HK-2 (cell line): ENCODE data around the gene PDE7B.
"Not testable (repeated sequence)": the region's sequence is repeated elsewhere in the genome, so short reads cannot be mapped to it uniquely, and the experiment has no call there.

ENCODE experiments used
- DNase-seq: peaks from one replicate; pipeline ENCODE4 v3.0.0-alpha.2; 2018; ENCODE audit not compliant: unreplicated experiment

The PDE7B gene

GRCh38 chr6:136105797-136106196, 254.3 kb downstream of the PDE7B start:
- not testable (repeated sequence) for DNase-seq

GRCh38 chr6:136108361-136108945, 257.0 kb downstream of the PDE7B start:
- no peak for DNase-seq

DNA sequence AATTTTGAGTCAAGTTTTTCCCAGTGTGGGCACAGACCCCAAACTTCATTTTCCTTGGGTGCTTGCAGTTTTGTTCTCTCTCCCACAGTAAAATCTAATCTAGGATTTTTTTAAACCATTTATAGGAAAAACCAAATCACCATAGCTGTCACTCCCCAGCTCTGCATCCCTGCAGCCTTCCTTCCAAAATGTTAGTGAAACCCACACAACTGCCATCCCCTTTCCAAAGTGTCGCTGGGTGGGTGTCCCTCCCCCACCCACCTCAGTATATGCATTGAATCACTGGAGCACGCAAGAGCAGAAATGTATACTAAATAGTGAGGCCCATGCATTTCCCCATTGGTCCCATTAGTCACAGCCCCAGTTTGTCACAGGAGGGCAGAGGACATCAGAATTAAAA, 260.3 kb downstream of the PDE7B start:
- no peak for DNase-seq

DNA sequence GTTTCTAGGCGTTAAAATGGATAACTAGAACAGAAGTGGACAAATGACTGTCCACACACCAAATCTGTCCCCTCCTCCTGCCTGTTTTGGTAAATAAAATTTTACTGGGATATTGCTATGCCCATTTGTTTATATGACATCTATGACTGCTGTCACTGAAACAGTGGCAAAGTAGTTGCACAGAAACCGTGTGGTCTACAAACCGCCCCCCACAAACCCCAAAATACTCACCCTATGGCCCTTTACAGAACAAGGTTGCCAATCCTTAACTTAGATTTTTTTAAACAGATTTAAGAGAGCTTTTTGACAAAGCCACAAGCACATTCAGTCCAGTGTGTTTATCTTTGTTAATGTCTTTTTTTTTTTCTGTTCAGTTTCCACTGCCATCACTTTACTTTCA, 260.8 kb downstream of the PDE7B start:
- DNase-seq = no peak

DNA sequence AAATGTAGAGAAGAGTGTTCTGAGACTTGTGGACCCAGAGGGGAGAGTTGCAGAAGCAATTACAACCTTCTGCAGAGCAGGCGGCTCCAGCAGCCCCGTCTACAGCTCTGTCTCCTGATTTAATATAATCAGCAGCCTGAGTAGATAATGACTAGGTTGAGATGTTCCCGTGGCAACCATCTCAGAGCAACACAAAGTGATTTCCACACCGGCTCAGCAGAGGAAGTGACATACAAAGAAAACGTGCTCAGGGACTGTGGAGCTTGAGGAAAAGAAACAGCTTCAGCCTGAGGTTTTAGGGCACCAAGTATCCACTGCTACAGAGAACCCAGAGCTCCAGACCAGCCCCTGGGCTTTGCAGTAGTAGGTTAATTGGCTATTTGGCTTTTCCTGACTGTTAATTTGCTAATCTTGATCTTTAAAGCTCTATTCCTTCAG, 262.3 kb downstream of the PDE7B start:
- peak; percentile 16 for DNase-seq

GRCh38 chr6:136114661-136115060, 263.2 kb downstream of the PDE7B start:
- DNase-seq = no peak

DNA sequence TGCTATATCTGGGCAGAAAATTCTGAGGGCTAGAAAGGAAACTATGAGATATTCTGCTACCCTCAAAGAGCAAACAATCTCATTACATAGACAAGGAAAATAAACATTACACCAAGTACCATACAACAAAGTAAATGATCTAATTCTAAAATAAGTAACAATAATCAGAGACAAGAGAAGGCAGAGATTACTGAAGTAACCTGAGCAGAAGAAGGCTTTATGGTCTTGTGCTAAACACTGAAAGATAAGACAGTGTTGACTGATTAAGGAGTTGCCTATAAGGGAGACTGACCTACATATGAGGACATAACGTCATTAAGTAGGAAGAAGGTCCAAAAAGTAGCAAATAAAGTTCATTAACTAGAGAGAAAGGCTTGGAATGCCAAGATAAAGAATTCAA, 264.4 kb downstream of the PDE7B start:
- no peak for DNase-seq

GRCh38 chr6:136117081-136117480, 265.6 kb downstream of the PDE7B start:
- DNase-seq = no peak

DNA sequence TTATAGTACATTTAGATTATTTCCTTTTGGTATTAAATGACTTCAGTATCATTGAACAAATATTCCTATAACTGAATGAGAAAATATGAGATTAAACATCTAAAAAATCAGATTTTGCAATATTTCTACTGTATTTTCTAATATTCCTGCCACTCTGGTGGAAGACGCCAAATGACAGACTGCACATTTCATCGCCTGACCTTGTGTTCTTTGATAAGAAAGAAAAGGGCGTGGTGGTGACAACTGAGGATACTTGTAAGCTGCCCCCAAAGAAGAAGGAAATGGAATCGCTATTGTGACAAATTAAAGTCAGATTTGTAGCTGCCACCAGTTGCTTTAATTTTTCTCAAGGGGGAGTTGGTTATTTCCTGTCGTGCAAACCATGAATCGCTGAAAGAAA, 267.3 kb downstream of the PDE7B start:
- DNase-seq = no peak

DNA sequence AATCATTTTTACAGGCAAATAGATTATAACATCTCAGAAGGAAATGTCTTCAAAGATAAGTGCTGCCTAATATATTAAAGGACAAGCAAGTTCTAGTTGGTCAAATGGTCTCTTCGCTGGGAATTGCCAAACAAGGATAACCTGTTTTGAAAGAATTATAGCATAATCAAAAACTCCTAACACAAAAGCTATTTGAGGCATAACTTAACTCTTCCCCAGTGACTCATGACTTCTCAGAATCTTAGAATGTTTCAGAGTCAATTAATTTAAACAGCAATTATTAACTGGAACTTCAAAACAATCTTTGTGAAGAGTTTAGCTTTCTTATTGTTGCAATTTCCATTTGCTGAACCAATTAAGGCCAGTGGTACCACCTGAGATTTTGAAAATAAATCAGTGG, 272.0 kb downstream of the PDE7B start:
- DNase-seq = no peak

GRCh38 chr6:136125585-136125984, 274.1 kb downstream of the PDE7B start:
- no peak for DNase-seq

DNA sequence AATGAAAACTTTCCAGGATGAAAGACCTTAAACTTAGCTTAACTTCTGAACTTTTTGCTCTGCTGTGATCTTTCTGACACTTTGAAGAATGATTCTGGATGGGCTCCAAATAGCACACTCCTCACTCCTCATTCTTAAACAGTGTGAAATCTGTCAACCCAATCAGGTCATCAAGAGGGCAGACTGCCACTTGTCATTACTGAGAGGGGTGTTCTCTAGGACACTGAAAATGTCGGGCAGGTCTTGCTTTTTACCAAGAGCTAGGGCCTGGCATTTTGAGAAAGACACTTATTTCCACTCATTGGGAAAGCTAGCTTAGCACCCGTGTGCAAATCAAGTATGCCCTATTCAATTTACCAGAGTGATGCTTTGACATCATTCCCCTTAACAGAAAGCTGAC, 276.4 kb downstream of the PDE7B start:
- DNase-seq = no peak

DNA sequence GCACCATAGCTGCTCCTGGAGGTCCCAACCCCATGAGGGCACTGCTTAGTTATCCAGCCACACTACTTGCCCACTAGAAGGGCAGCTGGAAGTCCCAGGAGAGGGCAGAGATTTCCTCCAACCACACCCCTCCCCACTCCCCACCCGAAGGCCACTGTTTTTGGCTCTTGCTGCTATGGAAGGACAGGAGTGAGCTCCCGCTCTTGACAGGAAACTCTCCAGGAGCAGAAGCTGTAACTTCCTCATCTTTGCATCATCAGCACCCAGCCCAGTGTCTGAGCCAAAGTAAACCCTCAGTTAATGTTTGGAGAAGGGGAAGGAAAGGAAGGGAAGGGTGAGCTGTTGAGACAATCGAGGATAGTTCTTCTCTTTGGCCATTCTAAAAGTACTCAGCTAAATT, 277.9 kb downstream of the PDE7B start:
- no peak for DNase-seq

- DNase-seq = no peak
Measured at GRCh38 chr6:136134268-136134667, 282.8 kb downstream of the PDE7B start.

- DNase-seq = no peak
Measured at GRCh38 chr6:136134751-136135150, 283.2 kb downstream of the PDE7B start.

DNA sequence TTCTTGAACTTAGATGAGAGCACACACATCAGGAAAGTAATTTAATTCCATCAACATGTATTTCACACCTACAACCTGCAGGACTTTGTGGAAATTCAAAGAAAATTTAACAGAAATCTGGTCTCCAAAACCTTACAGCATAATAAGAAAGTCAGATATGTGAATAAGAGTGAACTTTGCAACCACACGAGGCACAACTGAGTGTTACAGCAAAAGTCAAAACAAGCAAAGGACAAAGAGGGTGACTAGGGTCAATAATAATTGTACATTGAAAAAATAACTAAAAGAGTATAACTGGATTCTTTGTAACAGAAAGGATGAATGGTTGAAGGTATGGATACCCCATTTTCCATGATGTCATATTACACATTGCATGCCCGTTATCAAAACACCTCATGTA, 284.8 kb downstream of the PDE7B start:
- DNase-seq = no peak

DNA sequence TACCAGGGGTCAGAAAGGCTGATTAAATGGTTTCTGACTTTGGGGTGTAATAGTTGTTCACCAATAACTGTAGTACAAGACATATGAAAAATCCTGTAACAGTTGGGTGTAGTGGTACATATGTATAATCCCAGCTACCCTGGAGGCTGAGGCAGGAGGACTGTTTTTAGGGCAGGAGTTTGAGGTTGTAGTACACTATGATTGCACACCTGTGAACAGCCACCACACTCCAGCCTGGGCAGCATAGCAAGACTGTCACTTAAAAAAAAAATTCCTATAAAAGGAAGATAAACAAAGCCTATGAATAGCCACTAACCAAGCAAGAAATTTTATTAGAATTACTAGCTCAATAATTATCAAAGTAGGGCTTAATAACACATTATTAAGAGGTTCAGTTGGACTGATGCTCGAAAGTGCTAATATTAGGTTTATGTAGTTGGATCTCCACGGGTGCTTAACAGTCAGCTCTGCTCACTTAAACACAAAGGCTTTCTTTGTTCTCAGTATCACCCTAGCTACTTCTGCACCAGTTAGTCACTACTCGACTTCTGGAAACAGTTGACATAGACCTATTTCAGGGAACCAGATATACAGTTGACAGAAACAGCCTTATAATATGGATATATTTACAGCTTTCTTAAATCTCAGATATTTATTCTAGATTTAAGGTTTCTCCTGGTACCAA, 285.6 kb downstream of the PDE7B start:
- no peak for DNase-seq

GRCh38 chr6:136137739-136138402, 286.4 kb downstream of the PDE7B start:
- no peak for DNase-seq

- not testable (repeated sequence) for DNase-seq
Measured at GRCh38 chr6:136139111-136139510, 287.6 kb downstream of the PDE7B start.

DNA sequence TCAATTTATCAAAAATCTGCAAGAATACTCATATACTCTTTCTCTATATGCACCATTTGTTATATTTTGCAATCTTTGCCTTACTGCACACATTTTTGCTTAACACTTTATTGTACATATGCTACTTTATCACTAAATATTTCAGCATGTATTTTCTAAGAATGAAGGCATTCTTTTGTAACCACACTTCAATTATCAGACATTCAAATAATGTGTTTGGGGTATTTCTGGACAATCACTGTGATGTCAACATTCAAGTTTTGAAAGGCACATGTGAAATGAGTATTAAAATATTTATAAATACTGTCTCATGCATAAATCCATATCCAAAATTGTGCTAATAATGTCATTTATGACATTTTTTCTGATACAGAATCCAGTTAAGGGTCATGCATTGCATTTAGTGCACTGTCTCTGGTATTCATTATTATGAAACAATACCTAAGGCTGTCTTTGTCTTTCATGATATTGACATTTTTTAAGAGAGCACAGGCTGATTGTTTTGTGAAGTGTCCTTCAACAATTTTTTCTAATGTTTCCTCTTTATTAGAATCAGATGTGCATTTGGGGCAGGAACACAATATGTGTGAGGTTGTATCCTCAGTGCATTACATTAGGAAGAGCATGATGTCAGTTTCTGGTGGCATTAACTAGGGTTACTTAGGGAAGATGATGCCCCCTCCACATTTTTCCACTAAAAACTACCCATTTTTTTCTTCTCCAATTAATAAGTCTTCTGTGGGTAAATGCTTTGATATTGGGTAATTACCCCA, 292.9 kb downstream of the PDE7B start:
- no peak for DNase-seq

DNA sequence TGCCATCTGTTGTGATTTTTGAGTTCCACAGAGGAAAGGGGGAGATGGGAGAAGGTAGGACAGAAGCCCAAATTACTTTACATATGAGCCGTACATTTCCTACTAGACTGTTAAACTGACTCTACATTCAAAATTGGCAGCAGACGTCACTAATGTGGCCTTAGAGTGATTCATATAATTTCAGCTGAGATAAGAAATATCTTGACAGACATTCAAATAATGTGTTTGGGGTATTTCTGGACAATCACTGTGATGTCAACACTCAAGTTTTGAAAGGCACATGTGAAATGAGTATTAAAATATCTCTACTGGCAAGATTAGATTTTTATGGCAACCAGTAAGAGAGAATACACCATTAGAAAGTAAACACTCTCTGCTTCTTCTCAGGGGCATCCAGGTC, 294.6 kb downstream of the PDE7B start:
- DNase-seq = no peak

GRCh38 chr6:136147342-136147741, 295.8 kb downstream of the PDE7B start:
- DNase-seq = no peak

GRCh38 chr6:136148051-136148450, 296.6 kb downstream of the PDE7B start:
- DNase-seq = no peak
